ENCODE measurements around the gene AEN.

GRCh38 chr15:88615303-88616107 lies 5.6 kb upstream of the AEN start:
- no peak for TF ChIP-seq POLR2A (IDR thresholded peaks at IDR 0.05)
- no peak for TF ChIP-seq CTCF (IDR thresholded peaks at IDR 0.05)

Data from heart left ventricle (tissue), 13 donors.